ENCODE measurements around the gene CDC42BPA. TPM values are rescaled to one million over a fixed set of nuclear protein-coding genes. Genes with fewer than 3 reads are reported as not detected.

The CDC42BPA gene
- total and polyA plus RNA-seq, 4 donors: 8.1 to 71.3 (median 33.0) TPM

DNA sequence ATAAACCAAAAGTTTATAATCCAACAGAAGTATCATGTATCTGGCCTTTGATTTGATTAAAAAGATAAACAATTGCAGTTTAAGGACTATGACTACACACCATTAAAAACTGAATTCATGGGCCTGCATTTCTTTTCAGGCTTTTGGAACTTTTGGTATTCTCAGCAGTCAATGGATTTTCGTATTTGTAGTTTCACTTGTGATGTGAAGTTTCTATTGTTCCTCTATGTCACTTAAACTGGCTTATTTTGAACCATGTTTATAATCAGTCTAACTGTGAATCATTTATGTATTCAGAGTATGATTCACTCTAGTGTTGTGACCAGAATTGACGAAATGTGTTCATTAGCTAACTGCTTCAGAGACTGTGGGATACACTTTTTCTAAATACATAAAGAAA lies 245.3 kb downstream of the CDC42BPA start:
- ATAC-seq (ENCODE audit: low FRiP score) (no peak), DNase-seq (no peak)
- Histone ChIP-seq H3K4me1 (ENCODE audit: control insufficient read depth in 1 of 2, insufficient read depth in 2 of 2, low read length in 2 of 2) (no peaks in the 10 kb centered on the region), H3K9me3 (ENCODE audit: control insufficient read depth, low read length) (no peaks in the 10 kb centered on the region), H3K27ac (ENCODE audit: low read depth in 1 of 2, low read length in 2 of 2) (no peak overlapping the region), H3K36me3 (ENCODE audit: control insufficient read depth in 1 of 2, insufficient read depth in 2 of 2, low read length in 1 of 2) (no peaks in the 10 kb centered on the region), H3K4me3 (ENCODE audit: low read length in 2 of 2) (no peak overlapping the region), H3K27me3 (ENCODE audit: control insufficient read depth in 1 of 2, insufficient read depth in 2 of 2, low read length in 1 of 2) (no peaks in the 10 kb centered on the region)
- intact Hi-C loops (cut with DNase I): no loop called here
- WGBS, 2 donors: 80 to 87% methylated on average over 2 of the region's 2 CpGs

GRCh38 chr1:227071895-227072587 lies 246.3 kb downstream of the CDC42BPA start:
- H3K4me1 ChIP-seq (ENCODE audit: control insufficient read depth in 1 of 2, insufficient read depth in 2 of 2, low read length in 2 of 2): no peaks in the 10 kb centered on the region
- H3K4me3 ChIP-seq (ENCODE audit: low read length in 2 of 2): no peak overlapping the region
- WGBS, 2 donors: 83 to 84% methylated on average over 4 of the region's 4 CpGs
- DNase-seq (no peak), ATAC-seq (ENCODE audit: low FRiP score) (no peak)
- no peaks in the 10 kb centered on the region for H3K27me3 ChIP-seq (ENCODE audit: control insufficient read depth in 1 of 2, insufficient read depth in 2 of 2, low read length in 1 of 2)
- H3K9me3 ChIP-seq (ENCODE audit: control insufficient read depth, low read length): no peaks in the 10 kb centered on the region
- intact Hi-C loops (cut with DNase I): no loop called here
- H3K27ac ChIP-seq (ENCODE audit: low read depth in 1 of 2, low read length in 2 of 2): no peak overlapping the region
- no peaks in the 10 kb centered on the region for H3K36me3 ChIP-seq (ENCODE audit: control insufficient read depth in 1 of 2, insufficient read depth in 2 of 2, low read length in 1 of 2)

DNA sequence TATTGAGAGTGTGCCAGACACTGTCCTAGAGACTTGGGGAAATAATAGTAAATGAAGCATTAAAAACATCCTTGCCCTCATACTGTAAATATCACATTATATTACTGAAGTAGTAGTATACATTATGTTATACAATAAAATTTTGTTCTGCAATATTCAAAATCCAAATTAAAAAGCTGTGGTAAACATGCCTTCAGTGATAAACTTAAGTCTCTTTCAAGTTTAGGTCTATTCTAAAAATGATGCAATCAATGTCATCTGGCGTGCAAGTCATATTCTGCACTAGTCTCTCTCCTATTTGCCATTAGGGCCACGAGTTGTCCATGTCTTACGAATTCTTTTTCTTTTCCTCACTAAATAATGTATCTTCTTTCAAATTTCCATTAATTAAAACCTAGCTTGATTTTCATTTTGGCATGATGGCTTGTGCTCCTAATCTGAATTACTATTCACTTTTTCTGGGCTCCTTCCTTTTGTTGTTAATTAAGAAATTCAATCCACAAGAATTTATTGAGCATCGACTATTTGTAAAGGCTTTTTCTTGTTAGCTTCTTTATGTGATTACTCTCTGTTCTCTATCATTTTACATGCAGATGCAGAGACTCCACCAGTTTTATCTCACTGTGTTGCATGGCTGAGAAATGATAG lies 247.5 kb downstream of the CDC42BPA start:
- H3K4me3 ChIP-seq (ENCODE audit: low read length in 2 of 2): no peak overlapping the region
- intact Hi-C loops (cut with DNase I): no loop called here
- H3K27me3 ChIP-seq (ENCODE audit: control insufficient read depth in 1 of 2, insufficient read depth in 2 of 2, low read length in 1 of 2): no peaks in the 10 kb centered on the region
- H3K27ac ChIP-seq (ENCODE audit: low read depth in 1 of 2, low read length in 2 of 2): no peak overlapping the region
- whole genome bisulfite sequencing, 2 donors: 87 to 91% methylated on average over 4 of the region's 4 CpGs
- no peaks in the 10 kb centered on the region for H3K9me3 ChIP-seq (ENCODE audit: control insufficient read depth, low read length)
- no peak for DNase-seq
- H3K4me1 ChIP-seq (ENCODE audit: control insufficient read depth in 1 of 2, insufficient read depth in 2 of 2, low read length in 2 of 2): no peaks in the 10 kb centered on the region
- no peaks in the 10 kb centered on the region for H3K36me3 ChIP-seq (ENCODE audit: control insufficient read depth in 1 of 2, insufficient read depth in 2 of 2, low read length in 1 of 2)
- ATAC-seq (ENCODE audit: low FRiP score): no peak

DNA sequence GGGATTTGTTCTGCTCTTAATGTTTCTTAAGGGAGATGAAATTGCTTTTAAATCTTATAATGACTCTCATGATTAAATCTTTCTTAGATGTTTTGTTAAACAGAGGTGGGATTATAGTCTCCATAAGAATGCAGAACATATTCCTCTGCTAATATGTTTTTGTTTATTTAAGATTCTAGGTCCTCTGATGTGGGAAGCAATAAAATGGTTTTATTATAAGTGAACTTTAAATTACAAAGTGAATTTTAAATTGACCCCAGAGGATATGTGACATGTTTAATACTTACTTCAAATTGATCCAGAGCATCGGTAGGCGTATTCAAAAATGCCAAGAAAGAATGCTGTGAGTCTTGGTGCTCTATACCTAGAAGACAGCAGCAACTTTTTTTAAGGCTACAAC lies 248.8 kb downstream of the CDC42BPA start:
- WGBS, 2 donors: 93% methylated on average over 2 of the region's 2 CpGs
- ATAC-seq (ENCODE audit: low FRiP score): no peak
- Histone ChIP-seq H3K9me3 (ENCODE audit: control insufficient read depth, low read length) (no peaks in the 10 kb centered on the region), H3K27me3 (ENCODE audit: control insufficient read depth in 1 of 2, insufficient read depth in 2 of 2, low read length in 1 of 2) (no peaks in the 10 kb centered on the region), H3K27ac (ENCODE audit: low read depth in 1 of 2, low read length in 2 of 2) (no peak overlapping the region), H3K4me1 (ENCODE audit: control insufficient read depth in 1 of 2, insufficient read depth in 2 of 2, low read length in 2 of 2) (no peaks in the 10 kb centered on the region), H3K36me3 (ENCODE audit: control insufficient read depth in 1 of 2, insufficient read depth in 2 of 2, low read length in 1 of 2) (no peaks in the 10 kb centered on the region), H3K4me3 (ENCODE audit: low read length in 2 of 2) (no peak overlapping the region)
- no peak for DNase-seq
- intact Hi-C loops (cut with DNase I): no loop called here

GRCh38 chr1:227068883-227069282 lies 249.4 kb downstream of the CDC42BPA start:
- Histone ChIP-seq H3K9me3 (ENCODE audit: control insufficient read depth, low read length) (no peaks in the 10 kb centered on the region), H3K36me3 (ENCODE audit: control insufficient read depth in 1 of 2, insufficient read depth in 2 of 2, low read length in 1 of 2) (no peaks in the 10 kb centered on the region), H3K27me3 (ENCODE audit: control insufficient read depth in 1 of 2, insufficient read depth in 2 of 2, low read length in 1 of 2) (no peaks in the 10 kb centered on the region), H3K4me1 (ENCODE audit: control insufficient read depth in 1 of 2, insufficient read depth in 2 of 2, low read length in 2 of 2) (no peaks in the 10 kb centered on the region), H3K27ac (ENCODE audit: low read depth in 1 of 2, low read length in 2 of 2) (no peak overlapping the region), H3K4me3 (ENCODE audit: low read length in 2 of 2) (no peak overlapping the region)
- WGBS, 2 donors: 61 to 74% methylated on average over 2 of the region's 2 CpGs
- ATAC-seq (ENCODE audit: low FRiP score) (no peak), DNase-seq (no peak)
- intact Hi-C loops (cut with DNase I): no loop called here

DNA sequence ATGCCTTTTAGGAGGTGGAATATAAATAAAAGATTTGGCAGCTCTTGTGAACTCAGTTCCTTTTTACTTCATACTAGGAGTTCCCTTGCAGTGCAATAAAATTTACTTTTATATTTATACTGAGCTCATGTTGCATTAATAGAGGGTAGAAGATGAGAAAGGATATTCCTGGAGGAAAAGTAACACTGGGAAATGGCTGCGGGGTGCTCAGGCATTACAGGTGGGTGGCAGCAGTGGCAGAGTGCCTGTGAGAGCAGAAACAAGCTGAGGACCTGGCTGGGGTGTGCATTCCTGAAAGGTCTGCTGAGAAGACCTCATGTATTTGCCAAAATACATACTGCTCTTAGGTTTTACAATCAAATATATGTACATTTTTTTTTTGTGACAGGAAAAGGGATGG lies 251.3 kb downstream of the CDC42BPA start:
- no peaks in the 10 kb centered on the region for H3K36me3 ChIP-seq (ENCODE audit: control insufficient read depth in 1 of 2, insufficient read depth in 2 of 2, low read length in 1 of 2)
- intact Hi-C loops (cut with DNase I): no loop called here
- ATAC-seq (ENCODE audit: low FRiP score) (no peak), DNase-seq (no peak)
- no peaks in the 10 kb centered on the region for H3K27me3 ChIP-seq (ENCODE audit: control insufficient read depth in 1 of 2, insufficient read depth in 2 of 2, low read length in 1 of 2)
- H3K4me1 ChIP-seq (ENCODE audit: control insufficient read depth in 1 of 2, insufficient read depth in 2 of 2, low read length in 2 of 2): no peaks in the 10 kb centered on the region
- H3K4me3 ChIP-seq (ENCODE audit: low read length in 2 of 2): no peak overlapping the region
- no peaks in the 10 kb centered on the region for H3K9me3 ChIP-seq (ENCODE audit: control insufficient read depth, low read length)
- 50 to 51% methylated on average over 1 of the region's 1 CpG for whole genome bisulfite sequencing, 2 donors
- no peak overlapping the region for H3K27ac ChIP-seq (ENCODE audit: low read depth in 1 of 2, low read length in 2 of 2)

- Histone ChIP-seq H3K9me3 (ENCODE audit: control insufficient read depth, low read length) (no peaks in the 10 kb centered on the region), H3K4me1 (ENCODE audit: control insufficient read depth in 1 of 2, insufficient read depth in 2 of 2, low read length in 2 of 2) (no peaks in the 10 kb centered on the region), H3K27me3 (ENCODE audit: control insufficient read depth in 1 of 2, insufficient read depth in 2 of 2, low read length in 1 of 2) (no peaks in the 10 kb centered on the region), H3K36me3 (ENCODE audit: control insufficient read depth in 1 of 2, insufficient read depth in 2 of 2, low read length in 1 of 2) (no peaks in the 10 kb centered on the region), H3K27ac (ENCODE audit: low read depth in 1 of 2, low read length in 2 of 2) (no peak overlapping the region), H3K4me3 (ENCODE audit: low read length in 2 of 2) (no peak overlapping the region)
- DNase-seq: no peak
- ATAC-seq (ENCODE audit: low FRiP score): no peak
- WGBS, 2 donors: 8 to 25% methylated on average over 2 of the region's 2 CpGs
- intact Hi-C loops (cut with DNase I): no loop called here
Observed at GRCh38 chr1:227065311-227065710, 253.0 kb downstream of the CDC42BPA start.

DNA sequence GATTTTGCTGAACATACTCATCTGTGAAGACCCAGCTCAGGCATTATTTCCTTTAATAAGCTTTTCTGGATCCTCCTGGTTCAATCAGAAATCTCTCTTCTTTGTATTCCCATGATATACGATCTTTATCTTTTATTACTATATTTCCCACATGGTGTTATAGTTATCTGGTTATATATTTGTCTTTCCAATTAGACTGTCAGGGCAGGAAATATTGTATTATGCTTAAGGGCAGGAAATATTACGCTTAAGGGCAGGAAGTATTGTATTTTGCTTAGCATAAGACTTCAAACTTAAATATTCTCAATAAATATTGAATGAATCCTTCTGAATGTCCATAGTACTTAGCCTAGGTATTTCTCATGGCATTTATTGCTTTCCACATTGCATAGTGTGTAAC lies 256.0 kb downstream of the CDC42BPA start:
- WGBS, 2 donors: 77 to 81% methylated on average over 2 of the region's 2 CpGs
- H3K27ac ChIP-seq (ENCODE audit: low read depth in 1 of 2, low read length in 2 of 2): no peak overlapping the region
- DNase-seq (no peak), ATAC-seq (ENCODE audit: low FRiP score) (no peak)
- H3K36me3 ChIP-seq (ENCODE audit: control insufficient read depth in 1 of 2, insufficient read depth in 2 of 2, low read length in 1 of 2): no peaks in the 10 kb centered on the region
- H3K4me1 ChIP-seq (ENCODE audit: control insufficient read depth in 1 of 2, insufficient read depth in 2 of 2, low read length in 2 of 2): no peaks in the 10 kb centered on the region
- no peaks in the 10 kb centered on the region for H3K9me3 ChIP-seq (ENCODE audit: control insufficient read depth, low read length)
- no peaks in the 10 kb centered on the region for H3K27me3 ChIP-seq (ENCODE audit: control insufficient read depth in 1 of 2, insufficient read depth in 2 of 2, low read length in 1 of 2)
- H3K4me3 ChIP-seq (ENCODE audit: low read length in 2 of 2): no peak overlapping the region
- intact Hi-C loops (cut with DNase I): no loop called here

GRCh38 chr1:227059076-227059475 lies 259.2 kb downstream of the CDC42BPA start:
- Histone ChIP-seq H3K4me3 (ENCODE audit: low read length in 2 of 2) (no peak overlapping the region), H3K27me3 (ENCODE audit: control insufficient read depth in 1 of 2, insufficient read depth in 2 of 2, low read length in 1 of 2) (no peaks in the 10 kb centered on the region), H3K9me3 (ENCODE audit: control insufficient read depth, low read length) (no peaks in the 10 kb centered on the region), H3K27ac (ENCODE audit: low read depth in 1 of 2, low read length in 2 of 2) (no peak overlapping the region), H3K36me3 (ENCODE audit: control insufficient read depth in 1 of 2, insufficient read depth in 2 of 2, low read length in 1 of 2) (no peaks in the 10 kb centered on the region), H3K4me1 (ENCODE audit: control insufficient read depth in 1 of 2, insufficient read depth in 2 of 2, low read length in 2 of 2) (no peaks in the 10 kb centered on the region)
- WGBS, 2 donors: 90 to 93% methylated on average over 4 of the region's 4 CpGs
- intact Hi-C loops (cut with DNase I): loop anchor here in 1 of 2 donors (10.0 kb wide), 1 partner anchor 386 kb away; no protein-coding TSS in a partner anchor
- DNase-seq: no peak
- ATAC-seq (ENCODE audit: low FRiP score): no peak

Measured in aorta (tissue), 5 donors.